Activated CD8-positive, alpha-beta memory T cell treated with anti-CD3 and anti-CD28 coated beads, Interleukin-2, amount 10 ng/mL, durations not matched to agents 7 days and 5 days (primary cell): ENCODE results near the gene CAMK2G. TPM values are rescaled to one million over a fixed set of nuclear protein-coding genes. Genes with fewer than 3 reads are reported as not detected.
"Not testable (repeated sequence)": the region's sequence is repeated elsewhere in the genome, so short reads cannot be mapped to it uniquely, and the experiment has no call there.

Source experiments
- ATAC-seq: fragments of 150-1000 bp; cut with Tn5 transposase; one replicate; pipeline ENCODE4 v1.10.0; 2021; ENCODE audit warnings: moderate library complexity
- CTCF ChIA-PET: fragments of 350-600 bp; sonication (Branson Sonifier 250); formaldehyde crosslinking; loops from one replicate; lab custom pipeline; 2021; ENCODE audit warnings: antibody characterized with exemption; lab: Charles Lee
- DNase-seq: peaks from one replicate; pipeline ENCODE4 v3.0.0-alpha.2; 2020
- H3K27ac Mint-ChIP-seq: one replicate; pipeline ENCODE4 v1.8.0; 2021; ENCODE audit warnings: mild to moderate bottlenecking, mixed read lengths
- H3K27me3 Mint-ChIP-seq: one replicate; pipeline ENCODE4 v1.8.0; 2021; ENCODE audit warnings: mixed read lengths
- H3K36me3 Mint-ChIP-seq: one replicate; pipeline ENCODE4 v1.8.0; 2021; ENCODE audit warnings: mild to moderate bottlenecking, mixed read lengths
- H3K4me1 Mint-ChIP-seq: one replicate; pipeline ENCODE4 v1.8.0; 2021; ENCODE audit warnings: mixed read lengths
- H3K4me3 Mint-ChIP-seq: one replicate; pipeline ENCODE4 v1.8.0; 2021; ENCODE audit warnings: mild to moderate bottlenecking, moderate library complexity, mixed read lengths
- H3K9me3 Mint-ChIP-seq: one replicate; pipeline ENCODE4 v1.8.0; 2022; ENCODE audit warnings: low read depth, mixed read lengths
- total RNA-seq, 2 experiments: library from RNA; stranded (reverse); gene quantifications; one replicate each; pipeline ENCODE4 v1.2.3, GENCODE V29; 2021

CAMK2G gene
- total RNA-seq, 2 experiments from 2014 or later = 30.8 to 49.2 TPM

- no peaks in the 10 kb centered on the region for H3K27me3 Mint-ChIP-seq
- CTCF ChIA-PET = interaction anchor here (1.2 kb wide), 1 partner anchor 10 kb away, joined by 3 read pairs; no protein-coding TSS in a partner anchor
- H3K4me1 Mint-ChIP-seq = peaks cover 37% of the 10 kb centered on the region
- peaks cover 48% of the 10 kb centered on the region for H3K36me3 Mint-ChIP-seq
- H3K27ac Mint-ChIP-seq = peak overlapping the region; percentile 52
- no peaks in the 10 kb centered on the region for H3K9me3 Mint-ChIP-seq
- ATAC-seq (no peak), DNase-seq (no peak)
- no peak overlapping the region for H3K4me3 Mint-ChIP-seq
Observed at GRCh38 chr10:73803680-73804286, 70.6 kb downstream of the CAMK2G start.

GRCh38 chr10:73802276-73802991 lies 71.9 kb downstream of the CAMK2G start:
- H3K4me1 Mint-ChIP-seq = peaks cover 25% of the 10 kb centered on the region
- ATAC-seq = no peak
- H3K4me3 Mint-ChIP-seq = no peak overlapping the region
- no peak overlapping the region for H3K27ac Mint-ChIP-seq
- H3K9me3 Mint-ChIP-seq = no peaks in the 10 kb centered on the region
- no peaks in the 10 kb centered on the region for H3K27me3 Mint-ChIP-seq
- CTCF ChIA-PET = interaction anchor here (1.2 kb wide), 1 partner anchor 9 kb away, joined by 3 read pairs; no protein-coding TSS in a partner anchor
- H3K36me3 Mint-ChIP-seq = peaks cover 36% of the 10 kb centered on the region
- no peak for DNase-seq

- H3K4me3 Mint-ChIP-seq = no peak overlapping the region
- CTCF ChIA-PET = no interaction called here
- H3K9me3 Mint-ChIP-seq = no peaks in the 10 kb centered on the region
- H3K27me3 Mint-ChIP-seq = no peaks in the 10 kb centered on the region
- ATAC-seq (no peak), DNase-seq (no peak)
- peaks cover 27% of the 10 kb centered on the region for H3K36me3 Mint-ChIP-seq
- H3K27ac Mint-ChIP-seq = no peak overlapping the region
- H3K4me1 Mint-ChIP-seq = peaks cover 14% of the 10 kb centered on the region
Observed at GRCh38 chr10:73801253-73801590, 73.1 kb downstream of the CAMK2G start.

GRCh38 chr10:73800560-73801252 lies 73.6 kb downstream of the CAMK2G start:
- H3K27ac Mint-ChIP-seq = no peak overlapping the region
- ATAC-seq (no peak), DNase-seq (no peak)
- CTCF ChIA-PET = no interaction called here
- no peak overlapping the region for H3K4me3 Mint-ChIP-seq
- peaks cover 11% of the 10 kb centered on the region for H3K4me1 Mint-ChIP-seq
- peaks cover 23% of the 10 kb centered on the region for H3K36me3 Mint-ChIP-seq
- H3K27me3 Mint-ChIP-seq = no peaks in the 10 kb centered on the region
- no peaks in the 10 kb centered on the region for H3K9me3 Mint-ChIP-seq

- Mint-ChIP-seq H3K9me3 (no peaks in the 10 kb centered on the region), H3K27me3 (no peaks in the 10 kb centered on the region), H3K4me1 (peaks cover 8% of the 10 kb centered on the region), H3K36me3 (peaks cover 23% of the 10 kb centered on the region), H3K4me3 (no peak overlapping the region), H3K27ac (no peak overlapping the region)
- no peak for DNase-seq
- CTCF ChIA-PET = no interaction called here
- no peak for ATAC-seq
Observed at GRCh38 chr10:73799899-73800559, 74.3 kb downstream of the CAMK2G start.

- H3K27me3 Mint-ChIP-seq = no peaks in the 10 kb centered on the region
- CTCF ChIA-PET = no interaction called here
- ATAC-seq (peak; percentile 11), DNase-seq (no peak)
- no peak overlapping the region for H3K4me3 Mint-ChIP-seq
- no peak overlapping the region for H3K27ac Mint-ChIP-seq
- no peaks in the 10 kb centered on the region for H3K9me3 Mint-ChIP-seq
- H3K36me3 Mint-ChIP-seq = peaks cover 27% of the 10 kb centered on the region
- peaks cover 6% of the 10 kb centered on the region for H3K4me1 Mint-ChIP-seq
Observed at GRCh38 chr10:73798927-73799560, 75.3 kb downstream of the CAMK2G start.

DNA sequence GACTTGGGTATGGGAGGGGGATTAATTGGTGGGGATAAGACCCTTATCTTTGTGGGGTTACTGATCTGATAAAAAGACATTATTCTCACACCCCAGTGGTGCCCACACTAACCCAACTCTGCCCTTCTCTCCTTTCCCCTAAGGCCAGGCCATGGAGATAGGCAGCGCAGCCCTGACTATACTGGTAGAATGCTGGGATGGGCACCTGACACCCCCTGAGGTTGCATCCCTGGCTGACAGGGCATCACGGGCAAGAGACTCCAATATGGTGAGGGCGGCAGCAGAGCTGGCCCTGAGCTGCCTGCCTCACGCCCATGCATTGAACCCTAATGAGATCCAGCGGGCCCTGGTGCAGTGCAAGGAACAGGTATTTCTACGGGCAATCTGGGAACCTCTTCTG lies 76.3 kb downstream of the CAMK2G start:
- CTCF ChIA-PET = no interaction called here
- no peak overlapping the region for H3K27ac Mint-ChIP-seq
- no peaks in the 10 kb centered on the region for H3K4me1 Mint-ChIP-seq

GRCh38 chr10:73797324-73798025 lies 76.9 kb downstream of the CAMK2G start:
- Mint-ChIP-seq H3K9me3 (no peaks in the 10 kb centered on the region), H3K4me1 (no peaks in the 10 kb centered on the region), H3K36me3 (peaks cover 17% of the 10 kb centered on the region), H3K4me3 (no peak overlapping the region), H3K27ac (no peak overlapping the region), H3K27me3 (no peaks in the 10 kb centered on the region)
- ATAC-seq (no peak), DNase-seq (no peak)
- CTCF ChIA-PET = no interaction called here

More for the DNA sequence above, 76.3 kb downstream of the CAMK2G start:
- no peaks in the 10 kb centered on the region for H3K9me3 Mint-ChIP-seq
- DNase-seq = no peak
- ATAC-seq = no peak
- H3K36me3 Mint-ChIP-seq = peaks cover 21% of the 10 kb centered on the region
- H3K4me3 Mint-ChIP-seq = no peak overlapping the region
- no peaks in the 10 kb centered on the region for H3K27me3 Mint-ChIP-seq

DNA sequence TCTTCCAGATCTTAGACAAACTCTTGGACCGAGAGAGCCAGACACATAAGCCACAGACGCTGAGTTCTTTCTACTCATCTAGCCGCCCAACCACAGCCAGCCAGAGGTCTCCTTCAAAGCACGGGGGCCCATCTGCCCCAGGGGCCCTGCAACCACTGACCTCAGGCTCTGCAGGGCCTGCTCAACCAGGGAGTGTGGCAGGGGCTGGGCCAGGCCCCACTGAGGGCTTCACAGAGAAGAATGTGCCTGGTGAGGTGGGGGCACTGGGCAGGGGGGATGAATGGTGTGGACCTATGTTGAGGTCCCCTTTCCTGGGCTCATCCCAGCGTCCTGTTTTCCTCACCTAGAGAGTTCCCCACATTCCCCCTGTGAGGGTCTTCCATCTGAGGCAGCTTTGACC lies 77.6 kb downstream of the CAMK2G start:
- Mint-ChIP-seq H3K9me3 (no peaks in the 10 kb centered on the region), H3K4me3 (no peak overlapping the region), H3K36me3 (peaks cover 15% of the 10 kb centered on the region), H3K27ac (no peak overlapping the region), H3K4me1 (no peaks in the 10 kb centered on the region), H3K27me3 (no peaks in the 10 kb centered on the region)
- CTCF ChIA-PET = no interaction called here
- DNase-seq (no peak), ATAC-seq (no peak)

DNA sequence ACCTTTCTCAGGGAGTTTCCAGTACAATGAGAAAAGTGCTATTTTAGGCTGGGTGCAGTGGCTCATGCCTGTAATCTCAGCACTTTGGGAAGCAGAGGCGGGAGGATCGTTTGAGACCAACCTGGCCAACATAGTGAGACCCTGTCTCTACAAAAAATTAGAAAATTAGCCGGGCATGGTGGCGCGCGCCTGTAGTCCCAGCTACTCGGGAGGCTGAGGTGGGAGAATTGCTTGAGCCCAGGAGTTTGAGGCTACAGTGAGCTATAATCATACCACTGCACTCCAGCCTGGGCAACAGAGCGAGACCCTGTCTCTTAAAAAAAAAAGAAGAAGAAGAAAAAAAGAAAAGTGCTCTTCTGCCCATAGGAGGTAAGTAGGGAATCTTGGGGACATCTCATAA lies 78.3 kb downstream of the CAMK2G start:
- not testable (repeated sequence) for H3K9me3 Mint-ChIP-seq, DNase-seq, H3K27ac Mint-ChIP-seq, H3K4me1 Mint-ChIP-seq, H3K27me3 Mint-ChIP-seq, ATAC-seq, H3K4me3 Mint-ChIP-seq
- H3K36me3 Mint-ChIP-seq = peaks cover 19% of the 10 kb centered on the region
- CTCF ChIA-PET = interaction anchor here (0.6 kb wide), 1 partner anchor 157 kb away, joined by 3 read pairs; no protein-coding TSS in a partner anchor

GRCh38 chr10:73795491-73795890 lies 78.9 kb downstream of the CAMK2G start:
- DNase-seq, H3K4me3 Mint-ChIP-seq, H3K4me1 Mint-ChIP-seq, H3K9me3 Mint-ChIP-seq, H3K27me3 Mint-ChIP-seq, H3K27ac Mint-ChIP-seq, ATAC-seq: not testable (repeated sequence)
- CTCF ChIA-PET = interaction anchor here (0.6 to 1.8 kb wide), 3 partner anchors 10 to 156 kb away, joined by 3 to 6 read pairs (median 4); partner anchors contain the start of gene CHCHD1
- H3K36me3 Mint-ChIP-seq = peaks cover 21% of the 10 kb centered on the region

DNA sequence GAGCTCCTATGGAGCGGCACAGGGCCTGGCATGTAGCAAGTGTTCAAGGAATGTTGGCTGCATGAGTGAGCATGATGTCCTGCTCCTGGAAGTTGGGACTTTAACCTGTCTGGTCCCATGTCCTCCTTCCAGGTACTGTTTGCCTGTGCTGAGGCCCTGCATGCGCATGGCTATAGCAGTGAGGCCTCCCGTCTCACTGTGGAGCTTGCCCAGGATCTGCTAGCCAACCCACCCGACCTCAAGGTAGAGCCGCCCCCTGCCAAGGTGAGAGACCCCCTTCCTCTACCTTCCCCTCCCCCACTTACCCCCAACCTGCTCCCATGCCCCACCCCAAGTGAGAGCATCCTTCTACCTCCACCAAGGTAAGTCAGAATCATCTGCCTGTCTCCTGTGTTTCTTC lies 80.9 kb downstream of the CAMK2G start:
- no peak for DNase-seq
- ATAC-seq = no peak
- no peaks in the 10 kb centered on the region for H3K9me3 Mint-ChIP-seq
- no peak overlapping the region for H3K27ac Mint-ChIP-seq
- H3K4me1 Mint-ChIP-seq = no peaks in the 10 kb centered on the region
- H3K36me3 Mint-ChIP-seq = peaks cover 26% of the 10 kb centered on the region
- no peak overlapping the region for H3K4me3 Mint-ChIP-seq
- no peaks in the 10 kb centered on the region for H3K27me3 Mint-ChIP-seq
- CTCF ChIA-PET = interaction anchor here (0.8 kb wide), 1 partner anchor 10 kb away, joined by 3 read pairs; no protein-coding TSS in a partner anchor
